Endothelial cell of umbilical vein (primary cell): ENCODE results near the gene SESTD1. TPM values are rescaled to one million over a fixed set of nuclear protein-coding genes. Genes with fewer than 3 reads are reported as not detected.

Source experiments
- BruUV-seq: library from RNA; stranded (reverse); fragments of 400-500 nt; replicated peaks from 2 replicates; lab custom pipeline; 2021; lab: Mats Ljungman, UMichigan
- CTCF ChIA-PET: fragments of 300-600, 350-600 bp; sonication (Branson Sonifier 250); formaldehyde crosslinking; loops from one replicate; lab custom pipeline; 2021; ENCODE audit warnings: antibody characterized with exemption, inconsistent platforms; lab: Charles Lee
- POLR2A ChIA-PET: fragments of 300-600, 350-600 bp; sonication (Branson Sonifier 250); formaldehyde crosslinking; loops from one replicate; lab custom pipeline; 2021; ENCODE audit warnings: antibody characterized with exemption, inconsistent platforms; lab: Charles Lee
- DNase-seq: peaks from one replicate; pipeline ENCODE4 v3.0.0-alpha.2; 2011; ENCODE audit warnings: low read depth, low spot score
- FAIRE-seq: peaks from 2 replicates; lab custom pipeline; 2011; peaks lifted over from hg19 to GRCh38; lab: Jason Lieb, UNC
- H2AFZ ChIP-seq: 2 replicates; pipeline ENCODE4 v1.6.0; 2012; ENCODE audit warnings: low read depth, low read length, control low read depth, inconsistent platforms
- H3K27ac ChIP-seq: 2 replicates; pipeline ENCODE4 v1.5.1; 2011; ENCODE audit warnings: low read depth, mild to moderate bottlenecking, control low read depth, low read length, moderate library complexity; ENCODE audit not compliant: insufficient read depth
- H3K27me3 ChIP-seq, 2 experiments: 2 replicates each; pipeline versions ENCODE4 v1.6.0 to v1.6.1; 2011; ENCODE audit warnings: low read length in 2 of 2, mixed read lengths in 1 of 2; ENCODE audit not compliant: control insufficient read depth in 2 of 2, insufficient read depth in 2 of 2
- H3K36me3 ChIP-seq, 2 experiments: 2 replicates in 1 of 2; 3 replicates in 1 of 2; pipeline ENCODE4 v1.5.1; 2011; ENCODE audit warnings: low read length in 2 of 2, mild to moderate bottlenecking in 1 of 2, moderate library complexity in 1 of 2; ENCODE audit not compliant: control insufficient read depth in 2 of 2, insufficient read depth in 2 of 2; ENCODE audit errors: extremely low read depth in 1 of 2
- H3K4me1 ChIP-seq: 3 replicates; pipeline ENCODE4 v1.5.1; 2011; ENCODE audit warnings: mild to moderate bottlenecking, low read length; ENCODE audit not compliant: control insufficient read depth, insufficient read depth; ENCODE audit errors: extremely low read depth
- H3K4me2 ChIP-seq: 2 replicates; pipeline ENCODE4 v1.6.1; 2011; ENCODE audit warnings: low read length, control low read depth, mixed read lengths; ENCODE audit not compliant: insufficient read depth
- H3K4me3 ChIP-seq, 3 experiments: fragments of 200-600 bp in 1 of 3; sonication (generic), shearing (Covaris generic) in 1 of 3; replicated peaks in 1 of 3; 2 replicates each; pipeline ENCODE4 v1.5.1; 2011 to 2016; ENCODE audit warnings: control low read depth in 3 of 3, low read length in 3 of 3, mild to moderate bottlenecking in 2 of 3, inconsistent platforms in 1 of 3, low read depth in 1 of 3, moderate library complexity in 1 of 3; ENCODE audit not compliant: insufficient read depth in 1 of 3
- H3K79me2 ChIP-seq: 2 replicates; pipeline ENCODE4 v1.6.0; 2012; ENCODE audit warnings: low read length, inconsistent platforms; ENCODE audit not compliant: control insufficient read depth, insufficient read depth
- H3K9ac ChIP-seq: replicated peaks from 2 replicates; pipeline ENCODE3; 2011; ENCODE audit warnings: low read length, control low read depth; ENCODE audit not compliant: insufficient read depth; ENCODE audit errors: extremely low read depth
- H3K9me1 ChIP-seq: replicated peaks from 3 replicates; pipeline ENCODE4 v1.6.0; 2011; ENCODE audit warnings: mild to moderate bottlenecking, low read length; ENCODE audit not compliant: control insufficient read depth, insufficient read depth; ENCODE audit errors: extremely low read depth
- H3K9me3 ChIP-seq: replicated peaks from 2 replicates; pipeline ENCODE4 v1.5.1; 2012; ENCODE audit warnings: low read length, inconsistent platforms; ENCODE audit not compliant: control insufficient read depth, insufficient read depth
- H4K20me1 ChIP-seq: replicated peaks from 2 replicates; pipeline ENCODE3; 2011; ENCODE audit warnings: mild to moderate bottlenecking, low read length; ENCODE audit not compliant: control insufficient read depth, insufficient read depth; ENCODE audit errors: extremely low read depth
- CTCF ChIP-seq, 2 donors: IDR thresholded peaks; 1 replicate in 1 of 2; 2 replicates in 1 of 2; pipeline ENCODE4 v1.5.1; 2011; ENCODE audit warnings: low read length in 2 of 2, mild to moderate bottlenecking in 2 of 2, moderate library complexity in 2 of 2, control low read depth in 1 of 2, inconsistent platforms in 1 of 2, low read depth in 1 of 2; ENCODE audit not compliant: insufficient read depth in 1 of 2; ENCODE audit errors: extremely low read depth in 1 of 2
- EZH2 ChIP-seq: IDR thresholded peaks from 2 replicates; pipeline ENCODE4 v1.6.1; 2012; ENCODE audit warnings: borderline replicate concordance, low read depth, mild to moderate bottlenecking, moderate library complexity, low read length, inconsistent platforms; ENCODE audit not compliant: severe bottlenecking
- FOS ChIP-seq: IDR thresholded peaks from 2 replicates; pipeline ENCODE4 v1.6.1; 2011; ENCODE audit warnings: mild to moderate bottlenecking, low read length, moderate library complexity, borderline replicate concordance; ENCODE audit not compliant: insufficient read depth
- GATA2 ChIP-seq: IDR thresholded peaks from 2 replicates; pipeline ENCODE4 v1.7.0; 2011; ENCODE audit warnings: low read depth, mild to moderate bottlenecking, moderate library complexity, mixed read lengths, low read length; ENCODE audit not compliant: insufficient read length, insufficient read depth
- JUN ChIP-seq: IDR thresholded peaks from 2 replicates; pipeline ENCODE4 v1.6.1; 2011; ENCODE audit warnings: borderline replicate concordance, low read depth; ENCODE audit not compliant: insufficient read length, insufficient read depth
- MAX ChIP-seq: IDR thresholded peaks from 2 replicates; pipeline ENCODE4 v1.6.1; 2011; ENCODE audit not compliant: insufficient read depth, insufficient read length
- MYC ChIP-seq: IDR thresholded peaks from one replicate; pipeline ENCODE4 v1.6.1; 2011; ENCODE audit warnings: mild to moderate bottlenecking, low read depth, low read length
- POLR2A ChIP-seq: IDR thresholded peaks from 2 replicates; pipeline ENCODE4 v1.6.1; 2012; ENCODE audit warnings: low read depth, mild to moderate bottlenecking, control low read depth, low read length
- POLR2AphosphoS5 ChIP-seq: IDR thresholded peaks from 2 replicates; pipeline ENCODE4 v1.6.1; 2012; ENCODE audit warnings: low read depth, mild to moderate bottlenecking, control low read depth, low read length, moderate library complexity; ENCODE audit not compliant: insufficient read depth
- dilution Hi-C: fragments of 300-500 bp; cut with MboI; formaldehyde crosslinking; loops from one replicate; pipeline ENCODE4 v1.15.0; 2019; ENCODE audit warnings: low sequenced_read_pairs; ENCODE audit not compliant: extremely low pct_ligation_motif_present
- intact Hi-C: fragments of 100-400 bp; cut with micrococcal nuclease; formaldehyde crosslinking; loops from one replicate; pipeline ENCODE4 v1.10.0; 2022
- polyA plus RNA-seq, 4 experiments: library from polyadenylated mRNA; depleted of rRNA in 3 of 4; stranded (reverse) in 3 of 4; unstranded in 1 of 4; fragments of >200 nt; gene quantifications; 2 replicates each; pipeline versions ENCODE4 v1.2.1 to v1.2.3, GENCODE V29; 2011 to 2012; ENCODE audit warnings: missing spikeins in 1 of 4
- total RNA-seq: library from RNA; stranded (reverse); gene quantifications from 2 replicates; pipeline ENCODE4 v1.2.3, GENCODE V29; 2021

The SESTD1 gene
- total and polyA plus RNA-seq, 2 donors (not counting 3 experiments of a cell fraction or from before 2014, with no cell fraction given), result 9.8 to 72.4 TPM

GRCh38 chr2:179302764-179303571, 38.3 kb upstream of the SESTD1 start:
- BruUV-seq, result no TSS peak
- Histone ChIP-seq H3K4me1 (no peaks in the 10 kb centered on the region), H3K36me3 (no peaks in the 10 kb centered on the region), H3K79me2 (no peaks in the 10 kb centered on the region), H2AFZ (no peak overlapping the region), H3K9ac (no peak overlapping the region), H3K27me3 (no peaks in the 10 kb centered on the region), H3K27ac (no peak overlapping the region), H4K20me1 (no peaks in the 10 kb centered on the region), H3K9me1 (no peaks in the 10 kb centered on the region), H3K4me2 (no peak overlapping the region), H3K4me3 (no peak overlapping the region), H3K9me3 (no peaks in the 10 kb centered on the region)
- CTCF ChIA-PET, result interaction anchor here (1.0 kb wide), 1 partner anchor 10 kb away, joined by 3 read pairs; no protein-coding TSS in a partner anchor
- TF ChIP-seq MYC (no peak), POLR2A (no peak), EZH2 (no peak), GATA2 (no peak), MAX (no peak), FOS (no peak), POLR2AphosphoS5 (no peak), CTCF (IDR thresholded peaks at IDR 0.05; ENCODE audit: extremely low read depth in 1 of 2, insufficient read depth in 1 of 2, low read depth in 1 of 2, low read length in 2 of 2) (no peak), JUN (no peak)
- POLR2A ChIA-PET, result no interaction called here
- intact Hi-C loops, result no loop called here
- dilution Hi-C loops, result no loop called here
- DNase-seq (peak; percentile 48), FAIRE-seq (peak; percentile 55)
